IPS DF 4.7 (cell line): Measurements from ENCODE around the gene GOT1.

ENCODE experiments used
- DNase-seq: peaks from one replicate; pipeline ENCODE4 v3.0.0-alpha.2; 2013; ENCODE audit warnings: low spot score; ENCODE audit errors: extremely low read depth

The GOT1 gene

GRCh38 chr10:99433378-99434020, 3.1 kb upstream of the GOT1 start:
- no peak for DNase-seq

GRCh38 chr10:99432881-99433280, 2.5 kb upstream of the GOT1 start:
- no peak for DNase-seq

GRCh38 chr10:99432047-99432446, 1.6 kb upstream of the GOT1 start:
- no peak for DNase-seq

GRCh38 chr10:99431190-99431760, 851 bp upstream of the GOT1 start:
- no peak for DNase-seq

- DNase-seq = no peak
Observed at GRCh38 chr10:99430116-99430450, 341 bp downstream of the GOT1 start.

GRCh38 chr10:99429517-99430095, 818 bp downstream of the GOT1 start:
- no peak for DNase-seq

- no peak for DNase-seq
Observed at GRCh38 chr10:99427566-99428190, 2.7 kb downstream of the GOT1 start.

- DNase-seq = no peak
Observed at GRCh38 chr10:99426689-99427088, 3.7 kb downstream of the GOT1 start.

GRCh38 chr10:99425204-99425603, 5.2 kb downstream of the GOT1 start:
- DNase-seq = no peak

- no peak for DNase-seq
Observed at GRCh38 chr10:99424656-99425055, 5.8 kb downstream of the GOT1 start.

GRCh38 chr10:99422529-99423096, 7.8 kb downstream of the GOT1 start:
- no peak for DNase-seq

- DNase-seq = no peak
Observed at GRCh38 chr10:99421233-99421739, 9.1 kb downstream of the GOT1 start.

- no peak for DNase-seq
Observed at GRCh38 chr10:99419688-99420087, 10.7 kb downstream of the GOT1 start.

GRCh38 chr10:99418910-99419624, 11.4 kb downstream of the GOT1 start:
- no peak for DNase-seq

- DNase-seq = no peak
Observed at GRCh38 chr10:99412099-99412498, 18.3 kb downstream of the GOT1 start.

GRCh38 chr10:99411546-99411945, 18.9 kb downstream of the GOT1 start:
- DNase-seq = no peak

GRCh38 chr10:99410876-99411275, 19.5 kb downstream of the GOT1 start:
- no peak for DNase-seq

GRCh38 chr10:99410146-99410545, 20.3 kb downstream of the GOT1 start:
- no peak for DNase-seq

- DNase-seq = no peak
Observed at GRCh38 chr10:99406149-99406548, 24.3 kb downstream of the GOT1 start.

GRCh38 chr10:99403674-99404073, 26.8 kb downstream of the GOT1 start:
- DNase-seq = no peak

GRCh38 chr10:99399664-99400063, 30.8 kb downstream of the GOT1 start:
- DNase-seq = no peak

GRCh38 chr10:99396471-99396870, 34.0 kb downstream of the GOT1 start:
- DNase-seq = no peak
